Adrenal gland (tissue), 12 donors: Measurements from ENCODE around the gene RAD51B. TPM values are rescaled to one million over a fixed set of nuclear protein-coding genes. Genes with fewer than 3 reads are reported as not detected.

Experiments used
- DNase-seq, 7 donors: peaks; one replicate each; pipeline ENCODE4 v3.0.0-alpha.2; 2019 to 2020
- H3K27ac ChIP-seq, 5 donors: fragments of 200-600 bp; sonication (generic) in 4 of 5; 1 replicate in 3 of 5; 2 replicates in 2 of 5; pipeline versions ENCODE4 v1.5.1 to v1.8.0; 2016 to 2020; ENCODE audit warnings: mild to moderate bottlenecking in 1 of 5
- H3K27me3 ChIP-seq: fragments of 200-600 bp; 2 replicates; pipeline ENCODE4 v1.8.0; 2021
- H3K36me3 ChIP-seq, 2 donors: fragments of 200-600 bp; replicated peaks in 1 of 2; 1 replicate in 1 of 2; 2 replicates in 1 of 2; pipeline versions ENCODE4 v1.5.1 to v1.8.0; 2018 to 2022
- H3K4me1 ChIP-seq, 2 donors: fragments of 200-600 bp; replicated peaks in 1 of 2; 1 replicate in 1 of 2; 2 replicates in 1 of 2; pipeline versions ENCODE4 v1.5.1 to v1.8.0; 2018 to 2021
- H3K4me3 ChIP-seq, 4 donors: fragments of 200-600 bp; sonication (generic) in 3 of 4; one replicate each; pipeline ENCODE4 v1.5.1; 2016 to 2018
- H3K9me3 ChIP-seq, 3 donors: fragments of 200-600 bp; sonication (generic) in 1 of 3; replicated peaks in 1 of 3; 1 replicate in 2 of 3; 2 replicates in 1 of 3; pipeline versions ENCODE4 v1.5.1 to v1.8.0; 2016 to 2021
- CTCF ChIP-seq, 6 experiments: fragments of 450-650 bp in 4 of 6; fragments of 200-600 bp in 2 of 6; sonication (generic) in 1 of 6; IDR thresholded peaks; 1 replicate in 5 of 6; 2 replicates in 1 of 6; pipeline versions ENCODE4 v1.5.1 to v1.8.0; 2016 to 2021; ENCODE audit warnings: antibody characterized with exemption in 6 of 6, mild to moderate bottlenecking in 2 of 6, moderate library complexity in 1 of 6
- POLR2A ChIP-seq, 2 donors: fragments of 450-650 bp; IDR thresholded peaks; one replicate each; pipeline ENCODE4 v1.6.1; 2017; ENCODE audit warnings: antibody characterized with exemption in 2 of 2, mild to moderate bottlenecking in 2 of 2, moderate library complexity in 1 of 2
- WGBS, 4 donors: extraction: QIAGEN DNeasy Blood & Tissue Kit in 2 of 4; methylation state at CpG; one replicate each; pipeline versions ENCODE4 v1.1.5 to v1.1.7; 2013 to 2017; 5-methylcytosine and 5-hydroxymethylcytosine counted together
- intact Hi-C, 2 donors: fragments of 100-400 bp; cut with DNase I; formaldehyde crosslinking; loops; one replicate each; pipeline versions ENCODE4 v1.14.1 to v1.15.0; 2022 to 2023
- polyA plus RNA-seq, 3 donors: library from polyadenylated mRNA; stranded (reverse); fragments of 200-250 nt in 2 of 3; fragments of 350-450 nt in 1 of 3; fragmentation: Illumina TruSeq in 1 of 3; extraction: RNeasy Lipid Tissue Mini Kit (QIAGEN cat#74804) in 1 of 3; gene quantifications; one replicate each; pipeline ENCODE4 v1.2.3, GENCODE V29; 2013 to 2014
- total RNA-seq, 9 donors: library from RNA; depleted of rRNA in 4 of 9; stranded (reverse); fragments of >200 nt in 4 of 9; fragments of 120-200 nt in 1 of 9; fragmentation: NEBNext Ultra II Directional in 1 of 9; extraction: Animal tissue kit (Norgen Biotek cat#: 25700) in 1 of 9; gene quantifications; one replicate each; pipeline versions ENCODE4 v1.1.0 to v1.2.4, GENCODE V29; 2013 to 2023
- donor health status: healthy with polysubstance abuse.
- donor health status: Bipolar disorder and iron deficiency.
- donor health status: DM: yes; HTN: yes; CAD: no.
- donor health status: DM: no; HTN: no; CAD: no.
- donor health status: DM: no; HTN: no; CAD: no.
- donor health status: DM: yes; HTN: yes; CAD: no.

RAD51B gene
- total and polyA plus RNA-seq, 12 donors, result 2.3 to 24.6 (median 12.4) TPM

DNA sequence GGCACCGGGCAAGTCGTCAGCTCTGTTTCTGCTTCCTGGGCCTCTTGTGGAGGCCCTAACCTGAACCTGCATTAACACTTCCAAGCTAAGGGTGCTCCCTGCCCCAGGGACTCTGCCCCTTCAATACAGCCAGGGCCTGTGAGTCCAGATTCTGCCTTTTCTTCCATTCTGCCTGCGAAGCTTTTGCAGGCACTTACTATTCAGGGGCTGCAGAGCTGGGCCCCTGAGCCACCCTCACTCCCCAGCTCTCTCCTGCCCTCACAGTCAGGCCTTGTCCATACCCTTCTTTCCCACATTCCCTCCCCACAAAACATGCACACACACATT lies 872.2 kb downstream of the RAD51B start:
- intact Hi-C loops, result no loop called here
- no peak for TF ChIP-seq POLR2A (IDR thresholded peaks at IDR 0.05)
- no peak for TF ChIP-seq CTCF (IDR thresholded peaks at IDR 0.05)
- H3K27ac ChIP-seq, result no peak overlapping the region

DNA sequence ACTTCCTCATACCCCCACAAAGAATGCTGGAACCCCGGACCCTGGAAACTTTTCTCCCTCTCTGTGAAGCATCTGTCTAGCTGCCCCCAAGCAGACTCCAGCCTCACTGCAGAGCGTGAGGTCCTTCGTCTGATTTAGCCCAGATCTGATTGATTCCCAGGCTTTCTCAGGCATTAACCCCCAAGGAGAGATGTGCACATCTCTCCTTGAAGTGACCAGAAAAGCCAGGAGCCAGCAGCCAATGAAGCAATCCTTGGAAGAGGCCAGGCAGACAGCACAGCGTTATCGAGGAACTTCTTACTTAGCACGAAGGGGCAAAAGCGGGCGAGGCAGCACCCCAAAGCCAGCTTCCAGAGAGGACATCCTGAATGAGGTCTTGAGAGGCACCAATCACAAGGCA lies 872.6 kb downstream of the RAD51B start:
- WGBS, 4 donors, result 90 to 94% (median 91%) methylated on average over 7 to 8 of the region's 8 CpGs
- Histone ChIP-seq H3K27ac (no peak overlapping the region), H3K4me1 (peaks cover 4 to 6% of the 10 kb centered on the region in 2 donors), H3K9me3 (no peaks in the 10 kb centered on the region), H3K4me3 (no peak overlapping the region), H3K27me3 (no peaks in the 10 kb centered on the region), H3K36me3 (no peaks in the 10 kb centered on the region)
- intact Hi-C loops, result no loop called here
- no peak for DNase-seq
- TF ChIP-seq POLR2A (IDR thresholded peaks at IDR 0.05) (no peak), CTCF (IDR thresholded peaks at IDR 0.05) (no peak)

More for the DNA sequence above, 872.2 kb downstream of the RAD51B start:
- no peaks in the 10 kb centered on the region for H3K27me3 ChIP-seq
- H3K4me1 ChIP-seq, result peaks cover 4 to 6% of the 10 kb centered on the region in 2 donors
- H3K9me3 ChIP-seq, result no peaks in the 10 kb centered on the region
- H3K4me3 ChIP-seq, result no peak overlapping the region
- H3K36me3 ChIP-seq, result no peaks in the 10 kb centered on the region
- DNase-seq, result no peak
- WGBS, 4 donors, result 74 to 98% (median 92%) methylated on average over 2 to 3 of the region's 3 CpGs

DNA sequence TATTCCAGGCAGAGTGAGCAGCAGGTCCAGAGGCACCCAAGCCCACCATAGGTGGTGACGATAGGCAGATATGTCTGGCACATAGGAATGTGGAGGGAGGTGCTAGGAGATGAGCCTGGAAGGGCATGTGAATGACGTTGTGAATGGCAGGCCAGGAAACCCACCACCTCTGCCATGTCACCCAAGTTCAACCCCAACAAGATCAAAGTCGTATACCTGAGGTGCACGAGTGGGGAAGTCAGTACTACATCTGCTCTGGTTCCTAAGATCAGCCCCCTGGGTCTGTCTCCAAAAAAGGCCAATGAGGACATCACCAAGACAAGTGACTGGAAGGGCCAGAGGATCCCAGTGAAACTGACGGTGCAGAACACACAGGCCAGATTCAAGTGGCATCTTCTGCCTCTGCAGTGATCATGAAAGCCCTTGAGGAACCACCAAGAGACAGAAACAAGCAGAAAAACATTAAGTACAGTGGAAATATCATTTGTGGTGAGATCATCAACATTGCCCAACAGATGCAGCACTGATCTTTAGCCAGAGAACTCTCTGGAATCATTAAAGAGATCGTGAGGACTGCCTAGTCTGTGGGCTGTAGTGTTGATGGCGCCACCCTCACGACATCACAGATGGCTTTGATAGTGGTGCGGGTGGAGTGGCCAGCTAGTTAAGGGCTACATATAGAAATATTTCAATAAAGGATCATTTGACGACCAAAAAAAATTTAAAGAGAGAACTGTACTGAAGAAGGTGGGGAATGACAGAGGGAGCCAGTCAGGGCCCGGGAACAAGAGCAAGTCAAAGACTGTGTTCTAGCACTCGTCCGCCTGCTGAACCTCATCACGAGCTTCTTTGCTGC lies 873.6 kb downstream of the RAD51B start:
- Histone ChIP-seq H3K36me3 (no peaks in the 10 kb centered on the region), H3K27ac (no peak overlapping the region), H3K4me3 (no peak overlapping the region), H3K27me3 (no peaks in the 10 kb centered on the region), H3K4me1 (peaks cover 4 to 6% of the 10 kb centered on the region in 2 donors), H3K9me3 (no peaks in the 10 kb centered on the region)
- no peak for DNase-seq
- intact Hi-C loops, result no loop called here
- 89 to 91% (median 90%) methylated on average over 14 of the region's 14 CpGs for WGBS, 4 donors
- TF ChIP-seq CTCF (IDR thresholded peaks at IDR 0.05) (no peak), POLR2A (IDR thresholded peaks at IDR 0.05) (no peak)

GRCh38 chr14:68693926-68694325 lies 874.3 kb downstream of the RAD51B start:
- Histone ChIP-seq H3K4me3 (no peak overlapping the region), H3K9me3 (no peaks in the 10 kb centered on the region), H3K27ac (no peak overlapping the region), H3K4me1 (peaks cover 4 to 6% of the 10 kb centered on the region in 2 donors), H3K27me3 (no peaks in the 10 kb centered on the region), H3K36me3 (no peaks in the 10 kb centered on the region)
- no peak for TF ChIP-seq POLR2A (IDR thresholded peaks at IDR 0.05)
- TF ChIP-seq CTCF (IDR thresholded peaks at IDR 0.05), result no peak
- WGBS, 4 donors, result 60 to 97% (median 89%) methylated on average over 1 to 2 of the region's 2 CpGs
- DNase-seq, result no peak
- intact Hi-C loops, result no loop called here
